HCT116 (cell line): Measurements from ENCODE around the gene MAML2. TPM values are rescaled to one million over a fixed set of nuclear protein-coding genes. Genes with fewer than 3 reads are reported as not detected.

Source experiments
- ATAC-seq: fragments of 200-7000 bp; cut with Tn5 transposase; 2 replicates; pipeline ENCODE4 v1.9.1; 2020; ENCODE audit warnings: mild to moderate bottlenecking, moderate library complexity
- BruUV-seq: library from RNA; stranded (reverse); fragments of 400-500 nt; replicated peaks from 2 replicates; lab custom pipeline; 2021; lab: Mats Ljungman, UMichigan
- CTCF ChIA-PET: fragments of 300-600 bp; sonication (Branson Sonifier 250); formaldehyde crosslinking; loops from one replicate; lab custom pipeline; 2021; ENCODE audit warnings: antibody characterized with exemption; lab: Charles Lee
- POLR2A ChIA-PET: fragments of 300-600, 350-600 bp; sonication (Branson Sonifier 250); formaldehyde crosslinking; loops from one replicate; lab custom pipeline; 2021; ENCODE audit warnings: antibody characterized with exemption; lab: Charles Lee
- RAD21 ChIA-PET, 2 experiments: fragments of 300-600 bp; sonication (Branson Sonifier 250); formaldehyde crosslinking; loops; one replicate each; lab custom pipeline; 2023; ENCODE audit warnings: low total read pairs in 2 of 2; ENCODE audit not compliant: uncharacterized antibody in 2 of 2, unreplicated experiment in 2 of 2, low non-redundant PET in 1 of 2; lab: Charles Lee
- DNase-seq: peaks from one replicate; pipeline ENCODE4 v3.0.0-alpha.2; 2010; ENCODE audit warnings: low read depth, low spot score
- H2AFZ ChIP-seq: fragments of 200-600 bp; shearing (Covaris generic), sonication (generic); 2 replicates; pipeline ENCODE4 v1.6.1; 2017; ENCODE audit warnings: low read depth, mixed run types, mixed read lengths, antibody characterized with exemption, low read length; ENCODE audit not compliant: poor library complexity, severe bottlenecking
- H3K27ac ChIP-seq: 2 replicates; pipeline ENCODE4 v1.5.1; 2012; ENCODE audit warnings: low read depth, low read length
- H3K27me3 ChIP-seq: fragments of 200-600 bp; sonication (generic); 2 replicates; pipeline ENCODE4 v1.6.1; 2016; ENCODE audit warnings: mixed run types, low read length, mixed read lengths; ENCODE audit not compliant: insufficient read depth
- H3K36me3 ChIP-seq, 2 experiments: fragments of 200-500 bp in 1 of 2; fragments of 200-600 bp in 1 of 2; sonication (Bioruptor generic) in 1 of 2; sonication (generic) in 1 of 2; 2 replicates each; pipeline versions ENCODE4 v1.5.1 to v1.6.1; 2014 to 2016; ENCODE audit warnings: low read length in 2 of 2, inconsistent platforms in 1 of 2, mixed read lengths in 1 of 2, mixed run types in 1 of 2; ENCODE audit not compliant: insufficient read depth in 2 of 2, control insufficient read depth in 1 of 2
- H3K4me1 ChIP-seq, 2 experiments: fragments of 200-600 bp in 1 of 2; sonication (generic) in 1 of 2; 2 replicates each; pipeline versions ENCODE4 v1.5.1 to v1.6.1; 2012 to 2017; ENCODE audit warnings: low read length in 2 of 2, inconsistent platforms in 1 of 2, mild to moderate bottlenecking in 1 of 2, mixed read lengths in 1 of 2, mixed run types in 1 of 2, moderate library complexity in 1 of 2; ENCODE audit not compliant: insufficient read depth in 2 of 2, control insufficient read depth in 1 of 2
- H3K4me2 ChIP-seq: fragments of 200-600 bp; sonication (generic); 2 replicates; pipeline ENCODE4 v1.6.1; 2017; ENCODE audit warnings: mixed run types, low read length, mixed read lengths
- H3K4me3 ChIP-seq, 2 experiments: fragments of 200-600 bp in 1 of 2; sonication (generic) in 1 of 2; replicated peaks in 1 of 2; 2 replicates each; pipeline ENCODE4 v1.5.1; 2011 to 2016; ENCODE audit warnings: low read length in 2 of 2, control low read depth in 1 of 2, low read depth in 1 of 2, mild to moderate bottlenecking in 1 of 2, mixed read lengths in 1 of 2, mixed run types in 1 of 2
- H3K79me2 ChIP-seq: fragments of 200-600 bp; sonication (generic); 2 replicates; pipeline ENCODE4 v1.6.1; 2017; ENCODE audit warnings: mild to moderate bottlenecking, mixed run types, low read length, moderate library complexity, mixed read lengths; ENCODE audit not compliant: insufficient read depth
- H3K9ac ChIP-seq: fragments of 200-600 bp; sonication (generic); 2 replicates; pipeline ENCODE4 v1.6.1; 2016; ENCODE audit warnings: low read length, mixed read lengths
- H3K9me2 ChIP-seq: fragments of 200-600 bp; sonication (generic), shearing (Covaris generic); 2 replicates; pipeline ENCODE4 v1.6.1; 2017; ENCODE audit warnings: mixed run types, mild to moderate bottlenecking, moderate library complexity; ENCODE audit not compliant: insufficient read depth
- H3K9me3 ChIP-seq, 2 experiments: fragments of 200-500 bp in 1 of 2; fragments of 200-600 bp in 1 of 2; sonication (Bioruptor generic) in 1 of 2; sonication (generic) in 1 of 2; 2 replicates each; pipeline ENCODE4 v1.6.1; 2014 to 2017; ENCODE audit warnings: low read length in 2 of 2, mixed read lengths in 2 of 2, inconsistent platforms in 1 of 2, low read depth in 1 of 2, mild to moderate bottlenecking in 1 of 2, mixed run types in 1 of 2, moderate library complexity in 1 of 2; ENCODE audit not compliant: control insufficient read depth in 1 of 2, insufficient read depth in 1 of 2
- H4K20me1 ChIP-seq: fragments of 200-600 bp; sonication (generic), shearing (Covaris generic); 2 replicates; pipeline ENCODE4 v1.6.1; 2017; ENCODE audit warnings: mixed run types, mild to moderate bottlenecking, moderate library complexity; ENCODE audit not compliant: insufficient read depth
- ELF1 ChIP-seq: IDR thresholded peaks from 2 replicates; pipeline ENCODE4 v1.6.1; 2012; ENCODE audit warnings: low read depth, borderline replicate concordance
- EZH2 ChIP-seq: fragments of 200-600 bp; sonication (generic); IDR thresholded peaks from 2 replicates; pipeline ENCODE4 v1.6.1; 2017; ENCODE audit warnings: antibody characterized with exemption, mixed run types
- EZH2phosphoT487 ChIP-seq: fragments of 200-600 bp; IDR thresholded peaks from 2 replicates; pipeline ENCODE4 v1.6.1; 2018; ENCODE audit warnings: antibody characterized with exemption, borderline replicate concordance
- JUND ChIP-seq: IDR thresholded peaks from 2 replicates; pipeline ENCODE4 v1.6.1; 2012
- POLR2A ChIP-seq: IDR thresholded peaks from 2 replicates; pipeline ENCODE4 v1.7.0; 2011; ENCODE audit warnings: borderline replicate concordance; ENCODE audit not compliant: insufficient read depth, insufficient read length; ENCODE audit errors: extremely low read depth
- POLR2AphosphoS5 ChIP-seq: IDR thresholded peaks from 2 replicates; pipeline ENCODE4 v1.6.1; 2011; ENCODE audit warnings: mild to moderate bottlenecking, low read depth, low read length, moderate library complexity
- RAD21 ChIP-seq: IDR thresholded peaks from 2 replicates; pipeline ENCODE4 v1.6.1; 2012; ENCODE audit warnings: low read depth, mild to moderate bottlenecking
- SIN3A ChIP-seq: IDR thresholded peaks from 2 replicates; pipeline ENCODE4 v1.6.1; 2012; ENCODE audit warnings: low read depth
- SP1 ChIP-seq: IDR thresholded peaks from 2 replicates; pipeline ENCODE4 v1.6.1; 2012; ENCODE audit warnings: low read depth
- TCF7L2 ChIP-seq: IDR thresholded peaks from 2 replicates; pipeline ENCODE4 v1.7.0; 2011; ENCODE audit warnings: borderline replicate concordance, inconsistent platforms; ENCODE audit not compliant: insufficient read depth, insufficient read length; ENCODE audit errors: extremely low read depth
- YY1 ChIP-seq: IDR thresholded peaks from 2 replicates; pipeline ENCODE4 v1.6.1; 2011; ENCODE audit warnings: low read length, low read depth, moderate library complexity, mild to moderate bottlenecking; ENCODE audit not compliant: insufficient replicate concordance; ENCODE audit errors: extremely low read depth
- ZBTB33 ChIP-seq: IDR thresholded peaks from 2 replicates; pipeline ENCODE4 v1.6.1; 2011; ENCODE audit warnings: mild to moderate bottlenecking, low read length, moderate library complexity; ENCODE audit not compliant: insufficient replicate concordance; ENCODE audit errors: extremely low read depth
- ZNF274 ChIP-seq: fragments of 200-500 bp; sonication (Bioruptor generic); IDR thresholded peaks from 2 replicates; pipeline ENCODE4 v1.6.1; 2014; ENCODE audit warnings: mild to moderate bottlenecking, low read depth, low read length, inconsistent platforms
- intact Hi-C: fragments of 100-400 bp; cut with micrococcal nuclease; formaldehyde crosslinking; loops from 2 replicates; pipeline ENCODE4 v1.10.0; 2022
- total RNA-seq: library from RNA; stranded (reverse); gene quantifications from one replicate; pipeline ENCODE4 v1.2.1, GENCODE V29; 2021; ENCODE audit not compliant: unreplicated experiment
- TF ChIP-seq, protein P1 (sequence below): IDR thresholded peaks from 2 replicates; pipeline ENCODE4 v1.6.1; 2012
- TF ChIP-seq, protein P2 (sequence below): IDR thresholded peaks from 2 replicates; pipeline ENCODE4 v1.6.1; 2012
- TF ChIP-seq, protein P3 (sequence below): IDR thresholded peaks from 2 replicates; pipeline ENCODE4 v1.6.1; 2012; ENCODE audit warnings: low read depth
- TF ChIP-seq, protein P4 (sequence below), 3 experiments: fragments of 200-600 bp in 1 of 3; sonication (generic) in 1 of 3; IDR thresholded peaks in 2 of 3; conservative IDR thresholded peaks in 1 of 3; 2 replicates each; pipeline ENCODE4 v1.5.1; 2012 to 2017; ENCODE audit warnings: low read depth in 2 of 3, low read length in 2 of 3, antibody characterized with exemption in 1 of 3, borderline replicate concordance in 1 of 3, control low read depth in 1 of 3, mild to moderate bottlenecking in 1 of 3, mixed read lengths in 1 of 3, mixed run types in 1 of 3, moderate library complexity in 1 of 3; ENCODE audit not compliant: insufficient read depth in 1 of 3

Gene MAML2
- total RNA-seq, 1 experiment from 2014 or later, result 2.6 TPM

DNA sequence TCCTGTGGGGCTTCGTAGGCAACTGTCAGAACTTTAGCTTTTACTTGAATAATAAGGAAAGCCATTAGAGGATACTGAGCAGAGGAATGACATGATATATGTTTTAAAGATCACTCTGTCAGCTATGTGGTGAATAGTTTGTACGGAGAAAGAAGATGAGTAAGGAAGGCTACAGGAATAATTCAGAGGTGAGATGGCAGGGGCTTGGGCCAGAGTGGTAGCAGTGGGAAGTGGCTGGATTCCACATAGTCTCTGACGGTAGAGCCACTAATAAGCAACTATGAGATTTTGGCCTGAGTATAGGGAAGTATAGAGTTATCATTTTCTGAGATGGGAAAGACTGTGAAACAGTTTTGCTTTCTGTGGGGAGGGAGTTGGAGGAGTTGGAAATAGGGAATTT lies 325.1 kb downstream of the MAML2 start:
- Histone ChIP-seq H3K79me2 (no peaks in the 10 kb centered on the region), H3K27ac (no peak overlapping the region), H3K36me3 (no peaks in the 10 kb centered on the region), H3K4me1 (peaks cover 3 to 18% of the 10 kb centered on the region in 2 experiments; a peak in 2 of 4 replicates), H4K20me1 (no peaks in the 10 kb centered on the region), H3K9me3 (no peaks in the 10 kb centered on the region), H2AFZ (no peak overlapping the region), H3K4me2 (no peak overlapping the region), H3K4me3 (no peak overlapping the region), H3K9me2 (no peaks in the 10 kb centered on the region), H3K27me3 (no peaks in the 10 kb centered on the region), H3K9ac (no peak overlapping the region)
- no TSS peak for BruUV-seq
- TF ChIP-seq TCF7L2 (no peak), SP1 (no peak), YY1 (no peak), EZH2phosphoT487 (no peak), ZBTB33 (no peak), EZH2 (no peak), POLR2A (no peak), POLR2AphosphoS5 (no peak), RAD21 (no peak), SIN3A (no peak), ZNF274 (no peak), ELF1 (no peak), JUND (no peak)
- TF ChIP-seq, protein P1, sequence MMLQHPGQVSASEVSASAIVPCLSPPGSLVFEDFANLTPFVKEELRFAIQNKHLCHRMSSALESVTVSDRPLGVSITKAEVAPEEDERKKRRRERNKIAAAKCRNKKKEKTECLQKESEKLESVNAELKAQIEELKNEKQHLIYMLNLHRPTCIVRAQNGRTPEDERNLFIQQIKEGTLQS, result no peak
- TF ChIP-seq, protein P2, sequence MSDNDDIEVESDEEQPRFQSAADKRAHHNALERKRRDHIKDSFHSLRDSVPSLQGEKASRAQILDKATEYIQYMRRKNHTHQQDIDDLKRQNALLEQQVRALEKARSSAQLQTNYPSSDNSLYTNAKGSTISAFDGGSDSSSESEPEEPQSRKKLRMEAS, result no peak
- TF ChIP-seq, protein P3, sequence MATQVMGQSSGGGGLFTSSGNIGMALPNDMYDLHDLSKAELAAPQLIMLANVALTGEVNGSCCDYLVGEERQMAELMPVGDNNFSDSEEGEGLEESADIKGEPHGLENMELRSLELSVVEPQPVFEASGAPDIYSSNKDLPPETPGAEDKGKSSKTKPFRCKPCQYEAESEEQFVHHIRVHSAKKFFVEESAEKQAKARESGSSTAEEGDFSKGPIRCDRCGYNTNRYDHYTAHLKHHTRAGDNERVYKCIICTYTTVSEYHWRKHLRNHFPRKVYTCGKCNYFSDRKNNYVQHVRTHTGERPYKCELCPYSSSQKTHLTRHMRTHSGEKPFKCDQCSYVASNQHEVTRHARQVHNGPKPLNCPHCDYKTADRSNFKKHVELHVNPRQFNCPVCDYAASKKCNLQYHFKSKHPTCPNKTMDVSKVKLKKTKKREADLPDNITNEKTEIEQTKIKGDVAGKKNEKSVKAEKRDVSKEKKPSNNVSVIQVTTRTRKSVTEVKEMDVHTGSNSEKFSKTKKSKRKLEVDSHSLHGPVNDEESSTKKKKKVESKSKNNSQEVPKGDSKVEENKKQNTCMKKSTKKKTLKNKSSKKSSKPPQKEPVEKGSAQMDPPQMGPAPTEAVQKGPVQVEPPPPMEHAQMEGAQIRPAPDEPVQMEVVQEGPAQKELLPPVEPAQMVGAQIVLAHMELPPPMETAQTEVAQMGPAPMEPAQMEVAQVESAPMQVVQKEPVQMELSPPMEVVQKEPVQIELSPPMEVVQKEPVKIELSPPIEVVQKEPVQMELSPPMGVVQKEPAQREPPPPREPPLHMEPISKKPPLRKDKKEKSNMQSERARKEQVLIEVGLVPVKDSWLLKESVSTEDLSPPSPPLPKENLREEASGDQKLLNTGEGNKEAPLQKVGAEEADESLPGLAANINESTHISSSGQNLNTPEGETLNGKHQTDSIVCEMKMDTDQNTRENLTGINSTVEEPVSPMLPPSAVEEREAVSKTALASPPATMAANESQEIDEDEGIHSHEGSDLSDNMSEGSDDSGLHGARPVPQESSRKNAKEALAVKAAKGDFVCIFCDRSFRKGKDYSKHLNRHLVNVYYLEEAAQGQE, result no peak
- TF ChIP-seq, protein P4, sequence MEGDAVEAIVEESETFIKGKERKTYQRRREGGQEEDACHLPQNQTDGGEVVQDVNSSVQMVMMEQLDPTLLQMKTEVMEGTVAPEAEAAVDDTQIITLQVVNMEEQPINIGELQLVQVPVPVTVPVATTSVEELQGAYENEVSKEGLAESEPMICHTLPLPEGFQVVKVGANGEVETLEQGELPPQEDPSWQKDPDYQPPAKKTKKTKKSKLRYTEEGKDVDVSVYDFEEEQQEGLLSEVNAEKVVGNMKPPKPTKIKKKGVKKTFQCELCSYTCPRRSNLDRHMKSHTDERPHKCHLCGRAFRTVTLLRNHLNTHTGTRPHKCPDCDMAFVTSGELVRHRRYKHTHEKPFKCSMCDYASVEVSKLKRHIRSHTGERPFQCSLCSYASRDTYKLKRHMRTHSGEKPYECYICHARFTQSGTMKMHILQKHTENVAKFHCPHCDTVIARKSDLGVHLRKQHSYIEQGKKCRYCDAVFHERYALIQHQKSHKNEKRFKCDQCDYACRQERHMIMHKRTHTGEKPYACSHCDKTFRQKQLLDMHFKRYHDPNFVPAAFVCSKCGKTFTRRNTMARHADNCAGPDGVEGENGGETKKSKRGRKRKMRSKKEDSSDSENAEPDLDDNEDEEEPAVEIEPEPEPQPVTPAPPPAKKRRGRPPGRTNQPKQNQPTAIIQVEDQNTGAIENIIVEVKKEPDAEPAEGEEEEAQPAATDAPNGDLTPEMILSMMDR (IDR thresholded peaks at IDR 0.05 in 2 of 3, conservative IDR thresholded peaks at IDR 0.05 in 1 of 3; ENCODE audit: borderline replicate concordance in 1 of 3, insufficient read depth in 1 of 3, low read depth in 2 of 3, low read length in 2 of 3), result no peak
- ATAC-seq, result no peak
- CTCF ChIA-PET, result interaction anchor here (0.6 kb wide), 1 partner anchor 238 kb away, joined by 6 read pairs; no protein-coding TSS in a partner anchor
- intact Hi-C loops, result no loop called here
- RAD21 ChIA-PET, result no interaction called here
- POLR2A ChIA-PET, result no interaction called here
- DNase-seq, result no peak
